ENCODE measurements around the gene SLF2. TPM values are rescaled to one million over a fixed set of nuclear protein-coding genes. Genes with fewer than 3 reads are reported as not detected.

SLF2 gene
- total RNA-seq, 2 donors from 2014 or later, result 15.1 to 21.9 TPM

- no peaks in the 10 kb centered on the region for H3K27me3 ChIP-seq
- H3K36me3 ChIP-seq, result no peaks in the 10 kb centered on the region
- H3K4me1 ChIP-seq, result no peaks in the 10 kb centered on the region
- intact Hi-C loops (cut with DNase I), result loop anchor here (10.0 kb wide), 2 partner anchors 128 to 438 kb away; partner anchors contain the start of gene PAX2
- no peak overlapping the region for H3K9ac ChIP-seq (ENCODE audit: low read depth in 2 of 2, low read length in 2 of 2)
- DNase-seq, result no peak
- no peaks in the 10 kb centered on the region for H3K9me3 ChIP-seq
- no peak overlapping the region for H3K4me3 ChIP-seq
- no peak overlapping the region for H3K27ac ChIP-seq
- TF ChIP-seq CTCF (IDR thresholded peaks at IDR 0.05), result no peak
These were observed 39.5 kb upstream of the SLF2 start for GRCh38 chr10:100873146-100873826.

GRCh38 chr10:100873827-100874326 lies 38.9 kb upstream of the SLF2 start:
- intact Hi-C loops (cut with DNase I), result loop anchor here (10.0 kb wide), 2 partner anchors 129 to 439 kb away; partner anchors contain the start of gene PAX2
- no peaks in the 10 kb centered on the region for H3K27me3 ChIP-seq
- H3K9ac ChIP-seq (ENCODE audit: low read depth in 2 of 2, low read length in 2 of 2), result no peak overlapping the region
- H3K4me1 ChIP-seq, result no peaks in the 10 kb centered on the region
- no peak for DNase-seq
- no peak overlapping the region for H3K27ac ChIP-seq
- no peak for TF ChIP-seq CTCF (IDR thresholded peaks at IDR 0.05)
- no peak overlapping the region for H3K4me3 ChIP-seq
- H3K9me3 ChIP-seq, result no peaks in the 10 kb centered on the region
- H3K36me3 ChIP-seq, result no peaks in the 10 kb centered on the region

GRCh38 chr10:100874702-100875483 lies 37.9 kb upstream of the SLF2 start:
- Histone ChIP-seq H3K9ac (ENCODE audit: low read depth in 2 of 2, low read length in 2 of 2) (no peak overlapping the region), H3K36me3 (no peaks in the 10 kb centered on the region), H3K27ac (no peak overlapping the region), H3K27me3 (no peaks in the 10 kb centered on the region), H3K4me3 (no peak overlapping the region), H3K9me3 (no peaks in the 10 kb centered on the region), H3K4me1 (no peaks in the 10 kb centered on the region)
- DNase-seq, result no peak
- no peak for TF ChIP-seq CTCF (IDR thresholded peaks at IDR 0.05)
- intact Hi-C loops (cut with DNase I), result loop anchor here (5.0 to 10.0 kb wide), 4 partner anchors 130 to 440 kb away; partner anchors contain the start of gene PAX2

GRCh38 chr10:100875484-100876166 lies 37.1 kb upstream of the SLF2 start:
- no peaks in the 10 kb centered on the region for H3K9me3 ChIP-seq
- no peaks in the 10 kb centered on the region for H3K36me3 ChIP-seq
- no peak overlapping the region for H3K27ac ChIP-seq
- H3K4me3 ChIP-seq, result no peak overlapping the region
- intact Hi-C loops (cut with DNase I), result loop anchor here (5.0 to 10.0 kb wide), 4 partner anchors 131 to 441 kb away; partner anchors contain the start of gene PAX2
- no peak for TF ChIP-seq CTCF (IDR thresholded peaks at IDR 0.05)
- H3K9ac ChIP-seq (ENCODE audit: low read depth in 2 of 2, low read length in 2 of 2), result no peak overlapping the region
- no peak for DNase-seq
- H3K4me1 ChIP-seq, result no peaks in the 10 kb centered on the region
- no peaks in the 10 kb centered on the region for H3K27me3 ChIP-seq
